Liver (tissue), 9 donors: ENCODE measurements around the gene TTC39C. TPM values are rescaled to one million over a fixed set of nuclear protein-coding genes. Genes with fewer than 3 reads are reported as not detected.
"Not testable (repeated sequence)": the region's sequence is repeated elsewhere in the genome, so short reads cannot be mapped to it uniquely, and the experiment has no call there.

ENCODE experiments used
- DNase-seq: peaks from one replicate; pipeline ENCODE4 v3.0.0-alpha.2; 2017; ENCODE audit warnings: low spot score
- H3K27ac ChIP-seq, 2 donors: one replicate each; pipeline ENCODE4 v1.7.0; 2013; ENCODE audit warnings: inconsistent platforms in 2 of 2, low read length in 2 of 2, control low read depth in 1 of 2, low read depth in 1 of 2, mild to moderate bottlenecking in 1 of 2
- H3K27me3 ChIP-seq, 4 donors: one replicate each; pipeline versions ENCODE4 v1.6.1 to v1.7.0; 2013; ENCODE audit warnings: low read length in 3 of 4, inconsistent platforms in 1 of 4, mild to moderate bottlenecking in 1 of 4, moderate library complexity in 1 of 4; ENCODE audit not compliant: control insufficient read depth in 4 of 4, insufficient read depth in 4 of 4
- H3K36me3 ChIP-seq, 4 donors: one replicate each; pipeline versions ENCODE4 v1.6.1 to v1.7.0; 2013; ENCODE audit warnings: low read length in 3 of 4, mild to moderate bottlenecking in 3 of 4, low read depth in 1 of 4, moderate library complexity in 1 of 4; ENCODE audit not compliant: control insufficient read depth in 4 of 4, insufficient read depth in 3 of 4
- H3K4me1 ChIP-seq, 4 donors: one replicate each; pipeline versions ENCODE4 v1.6.1 to v1.7.0; 2013; ENCODE audit warnings: low read length in 3 of 4, mild to moderate bottlenecking in 3 of 4, moderate library complexity in 1 of 4; ENCODE audit not compliant: control insufficient read depth in 4 of 4, insufficient read depth in 4 of 4
- H3K4me3 ChIP-seq, 3 donors: one replicate each; pipeline versions ENCODE4 v1.6.1 to v1.7.0; 2013; ENCODE audit warnings: low read length in 3 of 3, control low read depth in 1 of 3, low read depth in 1 of 3, mild to moderate bottlenecking in 1 of 3
- H3K9ac ChIP-seq, 2 donors: one replicate each; pipeline ENCODE4 v1.7.0; 2013; ENCODE audit warnings: low read length in 2 of 2, mild to moderate bottlenecking in 2 of 2, moderate library complexity in 2 of 2, control low read depth in 1 of 2, low read depth in 1 of 2
- H3K9me3 ChIP-seq, 4 donors: one replicate each; pipeline versions ENCODE4 v1.6.1 to v1.7.0; 2013; ENCODE audit warnings: low read length in 3 of 4; ENCODE audit not compliant: control insufficient read depth in 4 of 4
- ATF3 ChIP-seq: IDR thresholded peaks from 2 replicates; pipeline ENCODE4 v1.6.1; 2016; ENCODE audit warnings: antibody characterized with exemption
- EGR1 ChIP-seq, 2 donors: IDR thresholded peaks; 2 replicates each; pipeline ENCODE4 v1.6.1; 2016 to 2018; ENCODE audit warnings: antibody characterized with exemption in 2 of 2, low read depth in 2 of 2
- FOXA1 ChIP-seq: IDR thresholded peaks from 2 replicates; pipeline ENCODE4 v1.6.1; 2016; ENCODE audit warnings: antibody characterized with exemption
- FOXA2 ChIP-seq: IDR thresholded peaks from 2 replicates; pipeline ENCODE4 v1.6.1; 2016; ENCODE audit warnings: antibody characterized with exemption
- GABPA ChIP-seq, 2 donors: IDR thresholded peaks in 1 of 2; conservative IDR thresholded peaks in 1 of 2; 2 replicates each; pipeline ENCODE4 v1.6.1; 2016; ENCODE audit warnings: antibody characterized with exemption in 2 of 2, mild to moderate bottlenecking in 1 of 2, moderate library complexity in 1 of 2
- HNF4A ChIP-seq, 2 donors: conservative IDR thresholded peaks; 2 replicates each; pipeline ENCODE4 v1.6.1; 2016; ENCODE audit warnings: antibody characterized with exemption in 2 of 2, mild to moderate bottlenecking in 2 of 2
- HNF4G ChIP-seq: IDR thresholded peaks from 2 replicates; pipeline ENCODE4 v1.6.1; 2016; ENCODE audit warnings: antibody characterized with exemption
- JUND ChIP-seq, 2 donors: IDR thresholded peaks; 2 replicates each; pipeline ENCODE4 v1.6.1; 2016; ENCODE audit warnings: antibody characterized with exemption in 2 of 2
- MAX ChIP-seq: IDR thresholded peaks from 2 replicates; pipeline ENCODE4 v1.6.1; 2016; ENCODE audit warnings: antibody characterized with exemption
- NR2F2 ChIP-seq: IDR thresholded peaks from 2 replicates; pipeline ENCODE4 v1.6.1; 2016; ENCODE audit warnings: antibody characterized with exemption
- RAD21 ChIP-seq, 2 donors: IDR thresholded peaks; 2 replicates each; pipeline ENCODE4 v1.6.1; 2016; ENCODE audit warnings: antibody characterized with exemption in 2 of 2, mild to moderate bottlenecking in 2 of 2
- RXRA ChIP-seq, 2 donors: IDR thresholded peaks; 2 replicates each; pipeline ENCODE4 v1.6.1; 2017 to 2018; ENCODE audit warnings: antibody characterized with exemption in 2 of 2, mild to moderate bottlenecking in 1 of 2
- SP1 ChIP-seq: IDR thresholded peaks from 2 replicates; pipeline ENCODE4 v1.6.1; 2018; ENCODE audit warnings: antibody characterized with exemption, mild to moderate bottlenecking
- TAF1 ChIP-seq: conservative IDR thresholded peaks from 2 replicates; pipeline ENCODE4 v1.6.1; 2016; ENCODE audit warnings: antibody characterized with exemption, mild to moderate bottlenecking
- YY1 ChIP-seq: IDR thresholded peaks from 2 replicates; pipeline ENCODE4 v1.6.1; 2016; ENCODE audit warnings: antibody characterized with exemption, mild to moderate bottlenecking
- WGBS: extraction: QIAGEN DNeasy Blood & Tissue Kit; methylation state at CpG from one replicate; pipeline ENCODE4 v1.1.7; 2013; 5-methylcytosine and 5-hydroxymethylcytosine counted together
- polyA plus RNA-seq, 2 donors: library from polyadenylated mRNA; stranded (reverse) in 1 of 2; unstranded in 1 of 2; fragments of 200-250 nt in 1 of 2; fragments of >200 nt in 1 of 2; fragmentation: Nextera tagmentation in 1 of 2; extraction: Ambion mirVana in 1 of 2; gene quantifications; one replicate each; pipeline versions ENCODE4 v1.2.1 to v1.2.3, GENCODE V29; 2013 to 2015
- total RNA-seq, 2 donors: library from RNA; depleted of rRNA; stranded (reverse); fragments of >200 nt; gene quantifications; one replicate each; pipeline ENCODE4 v1.2.3, GENCODE V29; 2014
- TF ChIP-seq, protein P1 (sequence below): IDR thresholded peaks from 2 replicates; pipeline ENCODE4 v1.6.1; 2016; ENCODE audit warnings: antibody characterized with exemption
- TF ChIP-seq, protein P2 (sequence below): IDR thresholded peaks from 2 replicates; pipeline ENCODE4 v1.6.1; 2016; ENCODE audit warnings: antibody characterized with exemption, mild to moderate bottlenecking
- TF ChIP-seq, protein P3 (sequence below): fragments of 150-350 bp; IDR thresholded peaks from 2 replicates; pipeline ENCODE4 v1.5.1; 2017; ENCODE audit warnings: improper control_type of control experiment, low read depth, low read length; ENCODE audit not compliant: missing input control
- donor health status: healthy.
- donor health status: healthy.
- donor health status: healthy.
- donor health status: healthy.
- donor health status: healthy.

The TTC39C gene
- total and polyA plus RNA-seq, 4 donors, result 22.8 to 55.1 (median 38.6) TPM

- Histone ChIP-seq H3K9me3 (no peaks in the 10 kb centered on the region), H3K4me1 (peaks cover 2 to 20% (median 14%) of the 10 kb centered on the region in 4 donors), H3K27me3 (no peaks in the 10 kb centered on the region), H3K4me3 (no peak overlapping the region), H3K27ac (no peak overlapping the region), H3K36me3 (no peaks in the 10 kb centered on the region), H3K9ac (no peak overlapping the region)
- no peak for DNase-seq
- TF ChIP-seq NR2F2, result no peak
- no peak for TF ChIP-seq JUND (IDR thresholded peaks at IDR 0.05)
- no peak for TF ChIP-seq RXRA (IDR thresholded peaks at IDR 0.05)
- no peak for TF ChIP-seq GABPA (IDR thresholded peaks at IDR 0.05 in 1 of 2, conservative IDR thresholded peaks at IDR 0.05 in 1 of 2)
- TF ChIP-seq MAX, result no peak
- TF ChIP-seq FOXA2, result no peak
- no peak for TF ChIP-seq ATF3
- no peak for TF ChIP-seq RAD21 (IDR thresholded peaks at IDR 0.05)
- TF ChIP-seq, protein P1, sequence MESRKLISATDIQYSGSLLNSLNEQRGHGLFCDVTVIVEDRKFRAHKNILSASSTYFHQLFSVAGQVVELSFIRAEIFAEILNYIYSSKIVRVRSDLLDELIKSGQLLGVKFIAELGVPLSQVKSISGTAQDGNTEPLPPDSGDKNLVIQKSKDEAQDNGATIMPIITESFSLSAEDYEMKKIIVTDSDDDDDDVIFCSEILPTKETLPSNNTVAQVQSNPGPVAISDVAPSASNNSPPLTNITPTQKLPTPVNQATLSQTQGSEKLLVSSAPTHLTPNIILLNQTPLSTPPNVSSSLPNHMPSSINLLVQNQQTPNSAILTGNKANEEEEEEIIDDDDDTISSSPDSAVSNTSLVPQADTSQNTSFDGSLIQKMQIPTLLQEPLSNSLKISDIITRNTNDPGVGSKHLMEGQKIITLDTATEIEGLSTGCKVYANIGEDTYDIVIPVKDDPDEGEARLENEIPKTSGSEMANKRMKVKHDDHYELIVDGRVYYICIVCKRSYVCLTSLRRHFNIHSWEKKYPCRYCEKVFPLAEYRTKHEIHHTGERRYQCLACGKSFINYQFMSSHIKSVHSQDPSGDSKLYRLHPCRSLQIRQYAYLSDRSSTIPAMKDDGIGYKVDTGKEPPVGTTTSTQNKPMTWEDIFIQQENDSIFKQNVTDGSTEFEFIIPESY, result no peak
- TF ChIP-seq, protein P2, sequence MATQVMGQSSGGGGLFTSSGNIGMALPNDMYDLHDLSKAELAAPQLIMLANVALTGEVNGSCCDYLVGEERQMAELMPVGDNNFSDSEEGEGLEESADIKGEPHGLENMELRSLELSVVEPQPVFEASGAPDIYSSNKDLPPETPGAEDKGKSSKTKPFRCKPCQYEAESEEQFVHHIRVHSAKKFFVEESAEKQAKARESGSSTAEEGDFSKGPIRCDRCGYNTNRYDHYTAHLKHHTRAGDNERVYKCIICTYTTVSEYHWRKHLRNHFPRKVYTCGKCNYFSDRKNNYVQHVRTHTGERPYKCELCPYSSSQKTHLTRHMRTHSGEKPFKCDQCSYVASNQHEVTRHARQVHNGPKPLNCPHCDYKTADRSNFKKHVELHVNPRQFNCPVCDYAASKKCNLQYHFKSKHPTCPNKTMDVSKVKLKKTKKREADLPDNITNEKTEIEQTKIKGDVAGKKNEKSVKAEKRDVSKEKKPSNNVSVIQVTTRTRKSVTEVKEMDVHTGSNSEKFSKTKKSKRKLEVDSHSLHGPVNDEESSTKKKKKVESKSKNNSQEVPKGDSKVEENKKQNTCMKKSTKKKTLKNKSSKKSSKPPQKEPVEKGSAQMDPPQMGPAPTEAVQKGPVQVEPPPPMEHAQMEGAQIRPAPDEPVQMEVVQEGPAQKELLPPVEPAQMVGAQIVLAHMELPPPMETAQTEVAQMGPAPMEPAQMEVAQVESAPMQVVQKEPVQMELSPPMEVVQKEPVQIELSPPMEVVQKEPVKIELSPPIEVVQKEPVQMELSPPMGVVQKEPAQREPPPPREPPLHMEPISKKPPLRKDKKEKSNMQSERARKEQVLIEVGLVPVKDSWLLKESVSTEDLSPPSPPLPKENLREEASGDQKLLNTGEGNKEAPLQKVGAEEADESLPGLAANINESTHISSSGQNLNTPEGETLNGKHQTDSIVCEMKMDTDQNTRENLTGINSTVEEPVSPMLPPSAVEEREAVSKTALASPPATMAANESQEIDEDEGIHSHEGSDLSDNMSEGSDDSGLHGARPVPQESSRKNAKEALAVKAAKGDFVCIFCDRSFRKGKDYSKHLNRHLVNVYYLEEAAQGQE, result no peak
- TF ChIP-seq SP1, result no peak
- TF ChIP-seq EGR1 (IDR thresholded peaks at IDR 0.05; ENCODE audit: low read depth in 2 of 2), result no peak
- TF ChIP-seq YY1, result no peak
- TF ChIP-seq HNF4G, result no peak
- no peak for TF ChIP-seq HNF4A (conservative IDR thresholded peaks at IDR 0.05)
- TF ChIP-seq, protein P3, sequence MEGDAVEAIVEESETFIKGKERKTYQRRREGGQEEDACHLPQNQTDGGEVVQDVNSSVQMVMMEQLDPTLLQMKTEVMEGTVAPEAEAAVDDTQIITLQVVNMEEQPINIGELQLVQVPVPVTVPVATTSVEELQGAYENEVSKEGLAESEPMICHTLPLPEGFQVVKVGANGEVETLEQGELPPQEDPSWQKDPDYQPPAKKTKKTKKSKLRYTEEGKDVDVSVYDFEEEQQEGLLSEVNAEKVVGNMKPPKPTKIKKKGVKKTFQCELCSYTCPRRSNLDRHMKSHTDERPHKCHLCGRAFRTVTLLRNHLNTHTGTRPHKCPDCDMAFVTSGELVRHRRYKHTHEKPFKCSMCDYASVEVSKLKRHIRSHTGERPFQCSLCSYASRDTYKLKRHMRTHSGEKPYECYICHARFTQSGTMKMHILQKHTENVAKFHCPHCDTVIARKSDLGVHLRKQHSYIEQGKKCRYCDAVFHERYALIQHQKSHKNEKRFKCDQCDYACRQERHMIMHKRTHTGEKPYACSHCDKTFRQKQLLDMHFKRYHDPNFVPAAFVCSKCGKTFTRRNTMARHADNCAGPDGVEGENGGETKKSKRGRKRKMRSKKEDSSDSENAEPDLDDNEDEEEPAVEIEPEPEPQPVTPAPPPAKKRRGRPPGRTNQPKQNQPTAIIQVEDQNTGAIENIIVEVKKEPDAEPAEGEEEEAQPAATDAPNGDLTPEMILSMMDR, result no peak
- no peak for TF ChIP-seq FOXA1
- TF ChIP-seq TAF1, result no peak
- WGBS, result 98% methylated on average over 1 of the region's 1 CpG
These were observed 43.2 kb downstream of the TTC39C start for GRCh38 chr18:24057804-24058203.

DNA sequence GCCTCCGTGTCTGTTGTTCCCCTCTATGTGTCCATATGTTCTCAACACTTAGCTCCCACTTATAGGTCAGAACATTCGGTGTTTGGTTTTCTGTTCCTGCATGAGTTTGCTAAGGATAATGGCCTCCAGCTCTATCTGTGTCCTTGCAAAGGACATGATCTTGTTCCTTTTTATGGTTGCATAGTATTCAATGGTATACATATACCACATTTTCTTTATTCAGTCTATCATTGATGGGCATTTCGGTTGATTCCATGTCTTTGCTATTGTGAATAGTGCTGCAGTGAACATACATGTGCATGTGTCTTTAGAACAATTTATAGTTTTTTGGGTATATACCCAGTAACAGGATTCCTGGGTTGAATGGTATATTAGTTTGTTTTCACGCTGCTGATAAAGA is 44.8 kb downstream of the TTC39C start:
- 85% methylated on average over 4 of the region's 4 CpGs for WGBS

More for the DNA sequence above, 44.8 kb downstream of the TTC39C start:
- H3K27ac ChIP-seq, H3K9me3 ChIP-seq, H3K36me3 ChIP-seq, H3K27me3 ChIP-seq, DNase-seq, H3K9ac ChIP-seq, H3K4me3 ChIP-seq: not testable (repeated sequence)
- H3K4me1 ChIP-seq, result peaks cover 0 to 30% (median 15%) of the 10 kb centered on the region in 4 donors
